CD4-positive, alpha-beta T cell (primary cell): ENCODE measurements around the gene NID2. TPM values are rescaled to one million over a fixed set of nuclear protein-coding genes. Genes with fewer than 3 reads are reported as not detected.

Experiments used
- ATAC-seq: fragments of 200-7000 bp; cut with Tn5 transposase; one replicate; pipeline ENCODE4 v1.10.0; 2022; ENCODE audit warnings: mild to moderate bottlenecking; ENCODE audit not compliant: poor library complexity
- CTCF ChIA-PET: fragments of 350-600 bp; sonication (Branson Sonifier 250); formaldehyde crosslinking; loops from one replicate; lab custom pipeline; 2021; ENCODE audit warnings: antibody characterized with exemption, inconsistent platforms; lab: Charles Lee
- POLR2A ChIA-PET: fragments of 350-600 bp; sonication (Branson Sonifier 250); formaldehyde crosslinking; loops from one replicate; lab custom pipeline; 2021; ENCODE audit warnings: antibody characterized with exemption, inconsistent platforms; lab: Charles Lee
- DNase-seq, 14 experiments: peaks; one replicate each; pipeline ENCODE4 v3.0.0-alpha.2; 2013 to 2020; ENCODE audit warnings: mixed read lengths in 2 of 14
- H3K27ac ChIP-seq, 2 donors: one replicate each; pipeline versions ENCODE4 v1.5.1 to v1.7.0; 2013; ENCODE audit warnings: low read length in 2 of 2, low read depth in 1 of 2, mild to moderate bottlenecking in 1 of 2
- H3K27me3 ChIP-seq, 2 experiments: 1 replicate in 1 of 2; 2 replicates in 1 of 2; pipeline versions ENCODE4 v1.6.1 to v1.7.0; 2013; ENCODE audit warnings: low read length in 2 of 2, control low read depth in 1 of 2, mild to moderate bottlenecking in 1 of 2, moderate library complexity in 1 of 2; ENCODE audit not compliant: insufficient read depth in 2 of 2, control insufficient read depth in 1 of 2
- H3K36me3 ChIP-seq: one replicate; pipeline ENCODE4 v1.6.1; 2013; ENCODE audit warnings: low read length, control low read depth; ENCODE audit not compliant: insufficient read depth
- H3K4me1 ChIP-seq: one replicate; pipeline ENCODE4 v1.6.1; 2013; ENCODE audit warnings: low read length, control low read depth; ENCODE audit not compliant: insufficient read depth
- H3K4me3 ChIP-seq: one replicate; pipeline ENCODE4 v1.5.1; 2013; ENCODE audit warnings: mild to moderate bottlenecking, low read length, moderate library complexity
- H3K9me3 ChIP-seq, 2 experiments: 1 replicate in 1 of 2; 2 replicates in 1 of 2; pipeline versions ENCODE4 v1.6.1 to v1.7.0; 2013; ENCODE audit warnings: low read length in 2 of 2, mild to moderate bottlenecking in 2 of 2, control low read depth in 1 of 2, moderate library complexity in 1 of 2; ENCODE audit not compliant: control insufficient read depth in 1 of 2, insufficient read depth in 1 of 2
- H3K27ac Mint-ChIP-seq: one replicate; pipeline ENCODE4 v1.8.0; 2020; ENCODE audit warnings: mixed read lengths
- H3K27me3 Mint-ChIP-seq: one replicate; pipeline ENCODE4 v1.8.0; 2021; ENCODE audit warnings: mixed read lengths
- H3K36me3 Mint-ChIP-seq: one replicate; pipeline ENCODE4 v1.8.0; 2021; ENCODE audit warnings: low read depth, mixed read lengths
- H3K4me1 Mint-ChIP-seq: one replicate; pipeline ENCODE4 v1.8.0; 2021; ENCODE audit warnings: low read depth, mixed read lengths
- H3K4me3 Mint-ChIP-seq: one replicate; pipeline ENCODE4 v1.8.0; 2020; ENCODE audit warnings: mild to moderate bottlenecking, mixed read lengths
- H3K9me3 Mint-ChIP-seq: one replicate; pipeline ENCODE4 v1.8.0; 2020; ENCODE audit warnings: mixed read lengths
- CTCF ChIP-seq: fragments of 200-600 bp; IDR thresholded peaks from one replicate; pipeline ENCODE4 v1.8.0; 2022; ENCODE audit warnings: antibody characterized with exemption, mild to moderate bottlenecking
- intact Hi-C, 2 experiments: fragments of 100-400 bp; cut with DNase I in 1 of 2; cut with micrococcal nuclease in 1 of 2; formaldehyde crosslinking; loops; one replicate each; pipeline versions ENCODE4 v1.15.1 to v1.9.0; 2023 to 2025; cut with DNase I, micrococcal nuclease
- total RNA-seq, 174 experiments: library from RNA in 2 of 174; stranded (reverse) in 2 of 174; gene quantifications; one replicate each; pipeline ENCODE4 v1.2.3 and lab custom pipeline; 2021 to 2026

The NID2 gene
- total RNA-seq, 2 experiments from 2014 or later, result 0.19 TPM; not detected in 1

- no peaks in the 10 kb centered on the region for H3K36me3 Mint-ChIP-seq
- H3K36me3 ChIP-seq, result no peaks in the 10 kb centered on the region
- H3K9me3 ChIP-seq, result no peaks in the 10 kb centered on the region
- no peak overlapping the region for H3K4me3 Mint-ChIP-seq
- TF ChIP-seq CTCF, result no peak
- H3K27ac ChIP-seq, result no peak overlapping the region
- peaks cover 2 to 7% of the 10 kb centered on the region in 2 experiments for H3K27me3 ChIP-seq
- CTCF ChIA-PET, result no interaction called here
- intact Hi-C loops, result no loop called here
- no peaks in the 10 kb centered on the region for H3K4me1 ChIP-seq
- peaks cover 20% of the 10 kb centered on the region for H3K27me3 Mint-ChIP-seq
- H3K4me1 Mint-ChIP-seq, result no peaks in the 10 kb centered on the region
- H3K9me3 Mint-ChIP-seq, result no peaks in the 10 kb centered on the region
- DNase-seq, result no peak
- no peak overlapping the region for H3K27ac Mint-ChIP-seq
- no peak overlapping the region for H3K4me3 ChIP-seq
- no peak for ATAC-seq
- POLR2A ChIA-PET, result no interaction called here
Observed at GRCh38 chr14:52055167-52055566, 13.7 kb downstream of the NID2 start.

- no peaks in the 10 kb centered on the region for H3K9me3 Mint-ChIP-seq
- no peaks in the 10 kb centered on the region for H3K4me1 Mint-ChIP-seq
- no peaks in the 10 kb centered on the region for H3K4me1 ChIP-seq
- H3K27ac Mint-ChIP-seq, result no peak overlapping the region
- no peaks in the 10 kb centered on the region for H3K36me3 ChIP-seq
- no peaks in the 10 kb centered on the region for H3K9me3 ChIP-seq
- no peak for TF ChIP-seq CTCF
- H3K4me3 Mint-ChIP-seq, result no peak overlapping the region
- ChIA-PET POLR2A (no interaction called here), CTCF (no interaction called here)
- H3K27me3 ChIP-seq, result peaks cover 2 to 7% of the 10 kb centered on the region in 2 experiments
- intact Hi-C loops, result no loop called here
- ATAC-seq (no peak), DNase-seq (no peak)
- no peak overlapping the region for H3K4me3 ChIP-seq
- no peaks in the 10 kb centered on the region for H3K36me3 Mint-ChIP-seq
- peaks cover 20% of the 10 kb centered on the region for H3K27me3 Mint-ChIP-seq
- H3K27ac ChIP-seq, result no peak overlapping the region
Observed at GRCh38 chr14:52054678-52055077, 14.2 kb downstream of the NID2 start.

GRCh38 chr14:52053044-52053443 lies 15.8 kb downstream of the NID2 start:
- peaks cover 20% of the 10 kb centered on the region for H3K27me3 Mint-ChIP-seq
- ChIA-PET CTCF (no interaction called here), POLR2A (no interaction called here)

More at GRCh38 chr14:52053044-52053443, 15.8 kb downstream of the NID2 start:
- Histone ChIP-seq H3K9me3 (no peaks in the 10 kb centered on the region), H3K4me3 (no peak overlapping the region), H3K27me3 (peaks cover 2 to 7% of the 10 kb centered on the region in 2 experiments), H3K27ac (no peak overlapping the region), H3K4me1 (no peaks in the 10 kb centered on the region), H3K36me3 (no peaks in the 10 kb centered on the region)
- no peaks in the 10 kb centered on the region for H3K36me3 Mint-ChIP-seq
- no peak overlapping the region for H3K27ac Mint-ChIP-seq
- H3K9me3 Mint-ChIP-seq, result no peaks in the 10 kb centered on the region
- H3K4me1 Mint-ChIP-seq, result no peaks in the 10 kb centered on the region
- no peak for TF ChIP-seq CTCF
- no peak for DNase-seq
- no peak for ATAC-seq
- intact Hi-C loops, result no loop called here
- no peak overlapping the region for H3K4me3 Mint-ChIP-seq
